Endothelial cell (in vitro differentiated cells): ENCODE results near the gene NBEA. TPM values are rescaled to one million over a fixed set of nuclear protein-coding genes. Genes with fewer than 3 reads are reported as not detected.
A peak's percentile ranks its signal among the peaks of the same experiment; 100 is the strongest.
"Not testable (repeated sequence)": the region's sequence is repeated elsewhere in the genome, so short reads cannot be mapped to it uniquely, and the experiment has no call there.

ENCODE experiments used
- DNase-seq: peaks from one replicate; pipeline ENCODE4 v3.0.0; 2021; ENCODE audit warnings: low spot score
- H3K27ac Mint-ChIP-seq: one replicate; pipeline ENCODE4 v1.8.0; 2021; ENCODE audit warnings: mixed read lengths, inconsistent platforms; ENCODE audit not compliant: unreplicated experiment
- H3K27me3 Mint-ChIP-seq: one replicate; pipeline ENCODE4 v1.8.0; 2021; ENCODE audit warnings: mild to moderate bottlenecking, moderate library complexity, mixed read lengths, inconsistent platforms; ENCODE audit not compliant: unreplicated experiment
- H3K36me3 Mint-ChIP-seq: one replicate; pipeline ENCODE4 v1.8.0; 2021; ENCODE audit warnings: mild to moderate bottlenecking, low read depth, mixed read lengths, inconsistent platforms; ENCODE audit not compliant: unreplicated experiment
- H3K4me1 Mint-ChIP-seq: one replicate; pipeline ENCODE4 v1.8.0; 2021; ENCODE audit warnings: mild to moderate bottlenecking, mixed read lengths, inconsistent platforms; ENCODE audit not compliant: unreplicated experiment
- H3K4me3 Mint-ChIP-seq: one replicate; pipeline ENCODE4 v1.8.0; 2021; ENCODE audit warnings: mild to moderate bottlenecking, mixed read lengths, inconsistent platforms; ENCODE audit not compliant: unreplicated experiment
- H3K9me3 Mint-ChIP-seq: one replicate; pipeline ENCODE4 v1.8.0; 2021; ENCODE audit warnings: mixed read lengths, inconsistent platforms; ENCODE audit not compliant: unreplicated experiment
- total RNA-seq: library from RNA; stranded (reverse); fragmentation: NEBNext Ultra II Directional; extraction: Animal tissue kit (Norgen Biotek cat#: 25700); gene quantifications from one replicate; pipeline ENCODE4 v1.2.1, GENCODE V29; 2021; ENCODE audit not compliant: unreplicated experiment
- TF ChIP-seq, protein P1 (sequence below): fragments of 200-600 bp; sonication (generic); IDR thresholded peaks from one replicate; pipeline ENCODE4 v1.5.0; 2021; ENCODE audit warnings: antibody characterized with exemption; ENCODE audit not compliant: unreplicated experiment

NBEA gene
- total RNA-seq, 1 donor from 2014 or later: 11.7 TPM

- H3K27ac Mint-ChIP-seq: peak overlapping the region; percentile 86
- H3K4me1 Mint-ChIP-seq: peaks cover 10% of the 10 kb centered on the region
- H3K4me3 Mint-ChIP-seq: no peak overlapping the region
- DNase-seq: no peak
- H3K9me3 Mint-ChIP-seq: no peaks in the 10 kb centered on the region
- H3K27me3 Mint-ChIP-seq: no peaks in the 10 kb centered on the region
- TF ChIP-seq, protein P1, sequence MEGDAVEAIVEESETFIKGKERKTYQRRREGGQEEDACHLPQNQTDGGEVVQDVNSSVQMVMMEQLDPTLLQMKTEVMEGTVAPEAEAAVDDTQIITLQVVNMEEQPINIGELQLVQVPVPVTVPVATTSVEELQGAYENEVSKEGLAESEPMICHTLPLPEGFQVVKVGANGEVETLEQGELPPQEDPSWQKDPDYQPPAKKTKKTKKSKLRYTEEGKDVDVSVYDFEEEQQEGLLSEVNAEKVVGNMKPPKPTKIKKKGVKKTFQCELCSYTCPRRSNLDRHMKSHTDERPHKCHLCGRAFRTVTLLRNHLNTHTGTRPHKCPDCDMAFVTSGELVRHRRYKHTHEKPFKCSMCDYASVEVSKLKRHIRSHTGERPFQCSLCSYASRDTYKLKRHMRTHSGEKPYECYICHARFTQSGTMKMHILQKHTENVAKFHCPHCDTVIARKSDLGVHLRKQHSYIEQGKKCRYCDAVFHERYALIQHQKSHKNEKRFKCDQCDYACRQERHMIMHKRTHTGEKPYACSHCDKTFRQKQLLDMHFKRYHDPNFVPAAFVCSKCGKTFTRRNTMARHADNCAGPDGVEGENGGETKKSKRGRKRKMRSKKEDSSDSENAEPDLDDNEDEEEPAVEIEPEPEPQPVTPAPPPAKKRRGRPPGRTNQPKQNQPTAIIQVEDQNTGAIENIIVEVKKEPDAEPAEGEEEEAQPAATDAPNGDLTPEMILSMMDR: no peak
- H3K36me3 Mint-ChIP-seq: no peaks in the 10 kb centered on the region
Observed at GRCh38 chr13:35388441-35389355, 446.6 kb downstream of the NBEA start.

DNA sequence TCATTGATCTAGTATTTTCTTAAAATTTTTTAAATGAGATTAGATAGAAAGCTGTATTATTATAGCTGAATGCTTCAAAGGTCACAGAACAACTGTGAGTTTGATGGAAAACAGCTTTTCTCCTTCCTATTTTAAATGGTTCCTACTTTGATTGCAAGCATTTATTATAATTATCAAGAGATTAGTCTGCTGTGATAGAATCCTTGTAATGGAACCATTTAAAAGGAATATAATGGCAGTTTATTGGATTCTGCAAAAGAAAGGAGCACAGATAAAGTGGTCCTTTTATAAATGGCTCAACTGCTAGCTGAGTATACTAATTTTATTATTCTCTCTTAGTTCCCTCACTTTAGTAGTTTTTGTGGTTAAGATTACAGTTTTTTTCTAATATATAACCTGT is 447.5 kb downstream of the NBEA start:
- no peak for DNase-seq
- Mint-ChIP-seq H3K27me3 (no peaks in the 10 kb centered on the region), H3K27ac (no peak overlapping the region), H3K9me3 (no peaks in the 10 kb centered on the region), H3K4me1 (peaks cover 10% of the 10 kb centered on the region), H3K4me3 (no peak overlapping the region), H3K36me3 (no peaks in the 10 kb centered on the region)
- TF ChIP-seq, protein P1: no peak

- TF ChIP-seq, protein P1: no peak
- Mint-ChIP-seq H3K27ac (no peak overlapping the region), H3K9me3 (no peaks in the 10 kb centered on the region), H3K4me3 (no peak overlapping the region), H3K27me3 (no peaks in the 10 kb centered on the region), H3K36me3 (no peaks in the 10 kb centered on the region), H3K4me1 (peaks cover 8% of the 10 kb centered on the region)
- no peak for DNase-seq
Observed at GRCh38 chr13:35392768-35393167, 450.7 kb downstream of the NBEA start.

DNA sequence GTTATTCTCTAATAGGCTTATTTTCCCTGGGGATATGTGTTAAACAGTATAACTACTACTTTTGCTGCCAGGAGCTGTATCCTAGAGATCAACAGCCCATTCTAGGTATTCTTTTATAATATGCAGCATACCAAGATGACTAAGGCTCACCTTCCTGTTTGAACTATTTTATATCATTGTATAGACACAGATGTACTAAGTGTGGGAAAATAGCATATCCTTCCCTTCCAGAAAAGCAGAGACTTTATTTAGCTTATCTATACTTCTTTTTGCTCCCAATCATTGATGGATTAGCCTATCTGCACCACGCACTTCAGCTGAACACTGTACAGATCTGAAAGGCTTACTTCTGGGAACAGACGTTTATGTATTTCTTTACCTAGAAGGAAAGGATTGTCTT is 451.8 kb downstream of the NBEA start:
- Mint-ChIP-seq H3K36me3 (no peaks in the 10 kb centered on the region), H3K9me3 (no peaks in the 10 kb centered on the region), H3K4me1 (peaks cover 5% of the 10 kb centered on the region), H3K4me3 (no peak overlapping the region), H3K27ac (no peak overlapping the region), H3K27me3 (no peaks in the 10 kb centered on the region)
- TF ChIP-seq, protein P1: no peak
- DNase-seq: no peak

GRCh38 chr13:35408285-35408684 is 466.2 kb downstream of the NBEA start:
- not testable (repeated sequence) for DNase-seq, H3K4me3 Mint-ChIP-seq, H3K27me3 Mint-ChIP-seq, H3K9me3 Mint-ChIP-seq, H3K27ac Mint-ChIP-seq, H3K4me1 Mint-ChIP-seq, H3K36me3 Mint-ChIP-seq
